CD14-positive monocyte (primary cell): ENCODE results near the gene PEX5. TPM values are rescaled to one million over a fixed set of nuclear protein-coding genes. Genes with fewer than 3 reads are reported as not detected.
A peak's percentile ranks its signal among the peaks of the same experiment; 100 is the strongest.

Experiments used
- DNase-seq, 3 donors: peaks; one replicate each; pipeline ENCODE4 v3.0.0-alpha.2; 2011 to 2022
- H2AFZ ChIP-seq: 2 replicates; pipeline ENCODE4 v1.6.0; 2012; ENCODE audit warnings: mild to moderate bottlenecking, low read depth, low read length, inconsistent platforms; ENCODE audit not compliant: insufficient read depth, poor library complexity, severe bottlenecking
- H3K27ac ChIP-seq, 2 donors: 1 replicate in 1 of 2; 2 replicates in 1 of 2; pipeline ENCODE4 v1.5.1; 2012 to 2013; ENCODE audit warnings: low read length in 2 of 2, control low read depth in 1 of 2, inconsistent platforms in 1 of 2, low read depth in 1 of 2, mild to moderate bottlenecking in 1 of 2
- H3K27me3 ChIP-seq, 2 donors: one replicate each; pipeline versions ENCODE4 v1.6.0 to v1.6.1; 2011 to 2013; ENCODE audit warnings: low read length in 2 of 2; ENCODE audit not compliant: control insufficient read depth in 2 of 2, insufficient read depth in 2 of 2
- H3K36me3 ChIP-seq, 2 donors: replicated peaks in 1 of 2; 1 replicate in 1 of 2; 2 replicates in 1 of 2; pipeline versions ENCODE4 v1.5.1 to v1.6.1; 2012 to 2013; ENCODE audit warnings: low read length in 2 of 2, control low read depth in 1 of 2, inconsistent platforms in 1 of 2, mild to moderate bottlenecking in 1 of 2; ENCODE audit not compliant: insufficient read depth in 2 of 2, control insufficient read depth in 1 of 2
- H3K4me1 ChIP-seq, 2 donors: 1 replicate in 1 of 2; 2 replicates in 1 of 2; pipeline versions ENCODE4 v1.5.1 to v1.6.1; 2012 to 2013; ENCODE audit warnings: low read length in 2 of 2, control low read depth in 1 of 2, inconsistent platforms in 1 of 2, mild to moderate bottlenecking in 1 of 2, moderate library complexity in 1 of 2; ENCODE audit not compliant: insufficient read depth in 2 of 2, control insufficient read depth in 1 of 2
- H3K4me2 ChIP-seq: replicated peaks from 2 replicates; pipeline ENCODE3; 2012; ENCODE audit warnings: low read length, moderate library complexity, mild to moderate bottlenecking; ENCODE audit not compliant: poor library complexity, severe bottlenecking; ENCODE audit errors: extremely low read depth
- H3K4me3 ChIP-seq, 3 experiments: fragments of 200-600 bp in 1 of 3; sonication (generic) in 1 of 3; replicated peaks in 1 of 3; 1 replicate in 2 of 3; 2 replicates in 1 of 3; pipeline ENCODE4 v1.5.1; 2011 to 2013; ENCODE audit warnings: low read length in 3 of 3, mild to moderate bottlenecking in 3 of 3, control low read depth in 2 of 3, low read depth in 2 of 3, inconsistent platforms in 1 of 3, moderate library complexity in 1 of 3
- H3K79me2 ChIP-seq: 2 replicates; pipeline ENCODE4 v1.6.0; 2012; ENCODE audit warnings: mild to moderate bottlenecking, control low read depth, inconsistent platforms, low read length, moderate library complexity; ENCODE audit not compliant: insufficient read depth
- H3K9ac ChIP-seq: 2 replicates; pipeline ENCODE4 v1.6.0; 2017; ENCODE audit warnings: low read length, mild to moderate bottlenecking; ENCODE audit not compliant: insufficient read depth, poor library complexity, severe bottlenecking
- H3K9me3 ChIP-seq, 2 donors: replicated peaks in 1 of 2; 1 replicate in 1 of 2; 2 replicates in 1 of 2; pipeline versions ENCODE4 v1.5.1 to v1.6.1; 2012 to 2013; ENCODE audit warnings: low read length in 2 of 2, control low read depth in 1 of 2; ENCODE audit not compliant: control insufficient read depth in 1 of 2, insufficient read depth in 1 of 2
- H4K20me1 ChIP-seq: 2 replicates; pipeline ENCODE4 v1.6.0; 2012; ENCODE audit warnings: mild to moderate bottlenecking, low read length, control low read depth, moderate library complexity; ENCODE audit not compliant: insufficient read depth
- H3K27ac Mint-ChIP-seq, 7 donors: one replicate each; pipeline ENCODE4 v1.8.0; 2020; ENCODE audit warnings: mild to moderate bottlenecking in 7 of 7, mixed read lengths in 7 of 7, moderate library complexity in 6 of 7, inconsistent platforms in 2 of 7
- H3K27me3 Mint-ChIP-seq, 3 donors: one replicate each; pipeline ENCODE4 v1.8.0; 2021 to 2022; ENCODE audit warnings: low read depth in 3 of 3, mild to moderate bottlenecking in 3 of 3, mixed read lengths in 3 of 3, moderate library complexity in 3 of 3, inconsistent platforms in 1 of 3
- H3K36me3 Mint-ChIP-seq, 2 donors: one replicate each; pipeline ENCODE4 v1.8.0; 2020; ENCODE audit warnings: mixed read lengths in 2 of 2, inconsistent platforms in 1 of 2, mild to moderate bottlenecking in 1 of 2
- H3K4me1 Mint-ChIP-seq: one replicate; pipeline ENCODE4 v1.8.0; 2020; ENCODE audit warnings: mild to moderate bottlenecking, mixed read lengths
- H3K4me3 Mint-ChIP-seq, 2 donors: one replicate each; pipeline ENCODE4 v1.8.0; 2020; ENCODE audit warnings: mild to moderate bottlenecking in 2 of 2, mixed read lengths in 2 of 2, moderate library complexity in 1 of 2
- H3K9me3 Mint-ChIP-seq, 7 donors: one replicate each; pipeline ENCODE4 v1.8.0; 2020 to 2022; ENCODE audit warnings: mixed read lengths in 7 of 7, mild to moderate bottlenecking in 6 of 7, moderate library complexity in 6 of 7, inconsistent platforms in 2 of 7
- WGBS: methylation state at CpG from one replicate; pipeline ENCODE4 v1.1.5; 2013; ENCODE audit warnings: missing lambda C conversion rate; ENCODE audit not compliant: insufficient coverage; 5-methylcytosine and 5-hydroxymethylcytosine counted together
- intact Hi-C, 2 donors: fragments of 100-400 bp; cut with micrococcal nuclease; formaldehyde crosslinking; loops; one replicate each; pipeline versions ENCODE4 v1.15.0 to v1.15.1; 2023
- polyA plus RNA-seq, 3 donors: library from polyadenylated mRNA; depleted of rRNA in 1 of 3; unstranded in 2 of 3; stranded (reverse) in 1 of 3; fragments of 300-500 nt in 2 of 3; fragments of >200 nt in 1 of 3; fragmentation: Illumina TruSeq in 2 of 3; gene quantifications; 1 replicate in 2 of 3; 2 replicates in 1 of 3; pipeline ENCODE4 v1.2.3, GENCODE V29; 2012 to 2021
- TF ChIP-seq, protein P1 (sequence below): fragments of 200-600 bp; IDR thresholded peaks from one replicate; pipeline ENCODE4 v1.8.0; 2022; ENCODE audit warnings: antibody characterized with exemption, mild to moderate bottlenecking

Gene PEX5
- polyA plus RNA-seq, 3 donors: 4.3 to 11.3 (median 7.1) TPM

DNA sequence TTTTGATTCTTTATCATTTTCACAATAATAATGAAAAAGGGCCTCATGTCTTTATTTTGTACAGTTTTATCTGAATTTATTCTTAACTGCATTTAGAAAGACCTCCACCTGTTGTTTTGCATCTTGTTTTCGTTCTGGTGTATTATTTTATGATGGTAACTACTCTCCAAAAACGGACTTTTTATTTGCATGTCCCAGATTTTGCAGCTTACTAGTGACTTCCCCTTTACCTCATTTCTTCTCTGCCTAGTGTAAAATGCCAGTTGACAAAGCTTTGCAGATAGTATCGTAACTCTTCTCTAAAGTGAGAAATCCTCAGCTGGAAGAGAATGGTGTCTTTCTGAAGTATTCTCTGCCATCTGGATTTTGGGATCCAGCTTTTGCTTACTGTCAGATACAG, 17.2 kb downstream of the PEX5 start:
- H3K36me3 ChIP-seq: peaks cover 57 to 97% of the 10 kb centered on the region in 2 donors
- intact Hi-C loops: no loop called here
- Mint-ChIP-seq H3K9me3 (peaks cover 0 to 2% (median 0%) of the 10 kb centered on the region in 7 donors), H3K27me3 (peaks cover 0 to 2% (median 0%) of the 10 kb centered on the region in 3 donors), H3K36me3 (peaks cover 74 to 75% of the 10 kb centered on the region in 2 donors), H3K4me1 (peaks cover 6% of the 10 kb centered on the region), H3K4me3 (no peak overlapping the region), H3K27ac (no peak overlapping the region)
- no peak for DNase-seq
- no peak overlapping the region for H3K4me3 ChIP-seq
- H3K4me1 ChIP-seq: no peaks in the 10 kb centered on the region
- no peak overlapping the region for H3K27ac ChIP-seq
- H3K4me2 ChIP-seq: no peak overlapping the region
- no peaks in the 10 kb centered on the region for H3K9me3 ChIP-seq
- TF ChIP-seq, protein P1, sequence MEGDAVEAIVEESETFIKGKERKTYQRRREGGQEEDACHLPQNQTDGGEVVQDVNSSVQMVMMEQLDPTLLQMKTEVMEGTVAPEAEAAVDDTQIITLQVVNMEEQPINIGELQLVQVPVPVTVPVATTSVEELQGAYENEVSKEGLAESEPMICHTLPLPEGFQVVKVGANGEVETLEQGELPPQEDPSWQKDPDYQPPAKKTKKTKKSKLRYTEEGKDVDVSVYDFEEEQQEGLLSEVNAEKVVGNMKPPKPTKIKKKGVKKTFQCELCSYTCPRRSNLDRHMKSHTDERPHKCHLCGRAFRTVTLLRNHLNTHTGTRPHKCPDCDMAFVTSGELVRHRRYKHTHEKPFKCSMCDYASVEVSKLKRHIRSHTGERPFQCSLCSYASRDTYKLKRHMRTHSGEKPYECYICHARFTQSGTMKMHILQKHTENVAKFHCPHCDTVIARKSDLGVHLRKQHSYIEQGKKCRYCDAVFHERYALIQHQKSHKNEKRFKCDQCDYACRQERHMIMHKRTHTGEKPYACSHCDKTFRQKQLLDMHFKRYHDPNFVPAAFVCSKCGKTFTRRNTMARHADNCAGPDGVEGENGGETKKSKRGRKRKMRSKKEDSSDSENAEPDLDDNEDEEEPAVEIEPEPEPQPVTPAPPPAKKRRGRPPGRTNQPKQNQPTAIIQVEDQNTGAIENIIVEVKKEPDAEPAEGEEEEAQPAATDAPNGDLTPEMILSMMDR: no peak
- no peak overlapping the region for H2AFZ ChIP-seq
- no peak overlapping the region for H3K9ac ChIP-seq
- H3K79me2 ChIP-seq: no peaks in the 10 kb centered on the region
- no CpG with 5 or more reads among the region's 3 CpGs for WGBS
- no peaks in the 10 kb centered on the region for H4K20me1 ChIP-seq
- no peaks in the 10 kb centered on the region for H3K27me3 ChIP-seq

DNA sequence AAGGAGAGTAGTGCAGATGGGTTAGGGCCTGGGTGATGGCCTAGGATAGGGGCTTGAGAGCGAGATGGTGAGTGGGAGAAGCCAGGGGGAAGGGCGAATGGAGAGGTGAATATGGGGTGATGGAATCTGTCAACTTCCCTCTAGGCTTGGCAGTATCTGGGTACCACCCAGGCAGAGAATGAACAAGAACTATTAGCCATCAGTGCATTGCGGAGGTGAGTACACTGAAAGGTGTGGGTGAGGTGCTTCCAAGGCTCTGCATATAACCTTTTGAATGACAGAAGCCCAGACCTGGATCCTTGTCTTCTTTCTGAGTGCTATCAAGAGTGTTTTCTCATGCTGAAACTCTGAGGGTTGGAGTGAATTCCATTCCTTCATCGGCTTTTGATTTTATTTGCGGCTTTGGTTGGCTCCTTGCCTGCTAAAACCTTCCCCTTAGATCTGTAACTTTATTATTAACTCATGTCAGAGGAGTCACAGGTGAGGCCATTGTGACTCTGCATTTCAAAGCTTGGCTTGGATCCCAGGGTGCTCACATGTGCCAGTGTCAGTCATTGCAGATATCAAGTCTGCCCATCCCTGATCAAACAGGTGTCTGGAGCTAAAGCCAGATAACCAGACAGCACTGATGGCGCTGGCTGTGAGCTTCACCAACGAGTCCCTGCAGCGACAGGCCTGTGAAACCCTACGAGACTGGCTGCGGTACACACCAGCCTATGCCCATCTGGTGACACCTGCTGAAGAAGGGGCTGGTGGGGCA, 18.6 kb downstream of the PEX5 start:
- TF ChIP-seq, protein P1: no peak
- H3K9ac ChIP-seq: no peak overlapping the region
- no peaks in the 10 kb centered on the region for H3K27me3 Mint-ChIP-seq
- no peak overlapping the region for H2AFZ ChIP-seq
- H3K27ac Mint-ChIP-seq: peak overlapping the region in 1 of 7 donors; percentile 26
- H3K9me3 Mint-ChIP-seq: peaks cover 0 to 8% (median 3%) of the 10 kb centered on the region in 7 donors
- H3K4me1 Mint-ChIP-seq: peaks cover 6% of the 10 kb centered on the region
- no peaks in the 10 kb centered on the region for H3K27me3 ChIP-seq
- no peak overlapping the region for H3K4me3 ChIP-seq
- H4K20me1 ChIP-seq: no peaks in the 10 kb centered on the region
- H3K4me2 ChIP-seq: no peak overlapping the region
- no peak overlapping the region for H3K4me3 Mint-ChIP-seq
- peaks cover 45 to 89% of the 10 kb centered on the region in 2 donors for H3K36me3 ChIP-seq
- peaks cover 0 to 5% of the 10 kb centered on the region in 2 donors for H3K9me3 ChIP-seq
- DNase-seq: no peak
- no peaks in the 10 kb centered on the region for H3K4me1 ChIP-seq
- no peaks in the 10 kb centered on the region for H3K79me2 ChIP-seq
- H3K27ac ChIP-seq: no peak overlapping the region
- 99% methylated on average over 10 of the region's 10 CpGs for WGBS
- intact Hi-C loops: no loop called here
- H3K36me3 Mint-ChIP-seq: peaks cover 67 to 68% of the 10 kb centered on the region in 2 donors
